Trophoblast cell (in vitro differentiated cells and primary cell): Measurements from ENCODE around the gene MPIG6B.

Experiments
- DNase-seq, 2 donors: peaks; one replicate each; pipeline ENCODE4 v3.0.0-alpha.2; 2016
- H2AFZ ChIP-seq: 2 replicates; pipeline ENCODE4 v1.6.1; 2013; ENCODE audit warnings: low read length, moderate library complexity, mild to moderate bottlenecking; ENCODE audit not compliant: insufficient read depth, poor library complexity
- H2AK5ac ChIP-seq: 2 replicates; pipeline ENCODE4 v1.6.1; 2013; ENCODE audit warnings: mild to moderate bottlenecking, low read length
- H2BK120ac ChIP-seq: 2 replicates; pipeline ENCODE4 v1.6.1; 2013; ENCODE audit warnings: low read length, mild to moderate bottlenecking, moderate library complexity; ENCODE audit not compliant: insufficient read depth, poor library complexity
- H2BK12ac ChIP-seq: 2 replicates; pipeline ENCODE4 v1.6.1; 2013; ENCODE audit warnings: mild to moderate bottlenecking, low read length, moderate library complexity
- H2BK5ac ChIP-seq: 2 replicates; pipeline ENCODE4 v1.6.1; 2013; ENCODE audit warnings: low read length, low read depth, moderate library complexity, mild to moderate bottlenecking; ENCODE audit not compliant: poor library complexity
- H3K14ac ChIP-seq: 2 replicates; pipeline ENCODE4 v1.6.1; 2013; ENCODE audit warnings: mild to moderate bottlenecking, low read length
- H3K18ac ChIP-seq: 2 replicates; pipeline ENCODE4 v1.6.1; 2013; ENCODE audit warnings: mild to moderate bottlenecking, low read length
- H3K23ac ChIP-seq: 2 replicates; pipeline ENCODE4 v1.6.1; 2013; ENCODE audit warnings: low read length
- H3K27ac ChIP-seq: 2 replicates; pipeline ENCODE4 v1.5.1; 2013; ENCODE audit warnings: low read depth, mild to moderate bottlenecking, inconsistent platforms, low read length, moderate library complexity
- H3K27me3 ChIP-seq: 2 replicates; pipeline ENCODE4 v1.6.1; 2013; ENCODE audit warnings: inconsistent platforms, mild to moderate bottlenecking, low read length, moderate library complexity; ENCODE audit not compliant: insufficient read depth
- H3K36me3 ChIP-seq, 2 experiments: 1 replicate in 1 of 2; 2 replicates in 1 of 2; pipeline ENCODE4 v1.6.1; 2013; ENCODE audit warnings: low read length in 2 of 2, mild to moderate bottlenecking in 2 of 2, moderate library complexity in 1 of 2; ENCODE audit not compliant: insufficient read depth in 2 of 2, control insufficient read depth in 1 of 2
- H3K4ac ChIP-seq: 2 replicates; pipeline ENCODE4 v1.6.1; 2013; ENCODE audit warnings: low read depth, mild to moderate bottlenecking, low read length, moderate library complexity
- H3K4me1 ChIP-seq, 2 experiments: 1 replicate in 1 of 2; 2 replicates in 1 of 2; pipeline ENCODE4 v1.6.1; 2013; ENCODE audit warnings: low read length in 2 of 2, mild to moderate bottlenecking in 2 of 2, moderate library complexity in 1 of 2; ENCODE audit not compliant: insufficient read depth in 2 of 2, control insufficient read depth in 1 of 2
- H3K4me2 ChIP-seq: 2 replicates; pipeline ENCODE4 v1.6.1; 2013; ENCODE audit warnings: inconsistent platforms, mild to moderate bottlenecking, low read length, moderate library complexity
- H3K4me3 ChIP-seq: 2 replicates; pipeline ENCODE4 v1.5.1; 2013; ENCODE audit warnings: mild to moderate bottlenecking, low read depth, low read length, inconsistent platforms
- H3K79me1 ChIP-seq: one replicate; pipeline ENCODE4 v1.6.1; 2013; ENCODE audit warnings: low read length
- H3K79me2 ChIP-seq: 2 replicates; pipeline ENCODE4 v1.6.1; 2013; ENCODE audit warnings: low read length, mild to moderate bottlenecking; ENCODE audit not compliant: control insufficient read depth, insufficient read depth, poor library complexity
- H3K9ac ChIP-seq: 2 replicates; pipeline ENCODE4 v1.6.1; 2013; ENCODE audit warnings: mild to moderate bottlenecking, low read length
- H3K9me3 ChIP-seq: 2 replicates; pipeline ENCODE4 v1.6.1; 2013; ENCODE audit warnings: low read depth, mild to moderate bottlenecking, control low read depth, inconsistent platforms, low read length; ENCODE audit not compliant: insufficient read depth
- H4K12ac ChIP-seq: 2 replicates; pipeline ENCODE4 v1.6.1; 2013; ENCODE audit warnings: low read depth, mild to moderate bottlenecking, low read length, moderate library complexity
- H4K8ac ChIP-seq: 2 replicates; pipeline ENCODE4 v1.6.1; 2013; ENCODE audit warnings: low read depth, mild to moderate bottlenecking, low read length, moderate library complexity
- H4K91ac ChIP-seq: one replicate; pipeline ENCODE4 v1.6.1; 2013; ENCODE audit warnings: low read depth, mild to moderate bottlenecking, low read length, moderate library complexity
- WGBS: extraction: QIAGEN DNeasy Blood & Tissue Kit; methylation state at CpG from one replicate; pipeline ENCODE4 v1.1.7; 2013; ENCODE audit warnings: missing lambda C conversion rate; ENCODE audit not compliant: insufficient read length, insufficient coverage; ENCODE audit errors: extremely low coverage; 5-methylcytosine and 5-hydroxymethylcytosine counted together

Gene MPIG6B

DNA sequence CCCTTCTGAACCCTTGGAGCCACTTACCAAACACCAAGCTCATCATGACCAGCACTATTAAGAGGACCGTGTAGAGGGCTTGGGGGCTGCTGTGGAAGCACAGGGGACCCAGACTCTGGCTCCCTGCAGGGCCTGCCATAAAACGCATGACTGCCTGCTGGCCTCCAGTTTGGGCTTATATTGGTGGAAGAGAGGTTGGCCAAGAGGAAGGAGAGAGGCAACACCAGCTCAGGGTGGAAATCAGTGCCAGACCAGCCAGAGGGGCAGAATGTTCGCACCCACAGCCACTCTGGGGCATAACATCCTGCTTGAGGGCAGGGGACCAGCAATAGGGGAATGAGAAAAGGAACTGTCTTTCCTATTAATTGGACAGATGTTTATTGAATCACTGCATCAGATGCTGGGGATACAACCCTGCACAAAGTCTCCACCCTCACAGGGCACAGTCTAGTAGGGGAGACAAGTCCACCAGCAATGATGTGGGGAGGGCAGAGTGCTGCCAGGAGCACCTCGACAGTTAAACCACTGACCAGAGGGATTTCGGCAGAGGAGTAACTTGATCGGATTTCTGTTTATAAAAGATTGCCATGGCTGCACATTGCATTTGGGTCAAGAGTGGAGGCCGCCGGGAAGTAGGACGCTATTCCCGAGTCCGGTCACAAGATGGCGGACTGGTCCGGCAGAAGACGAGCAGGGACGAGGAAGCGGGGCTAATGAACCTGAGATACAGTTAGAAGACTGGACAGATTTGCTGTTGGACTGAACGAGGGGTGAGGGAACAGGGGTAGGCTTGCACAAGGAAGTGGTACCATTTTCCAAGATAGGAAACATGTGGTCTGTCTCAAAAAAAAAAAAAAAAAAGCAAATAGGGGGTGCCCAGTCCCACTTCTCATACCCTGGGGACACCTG lies 42.7 kb upstream of the MPIG6B start, which contains the start of gene LY6G5C:
TSS of gene LY6G5C (minus strand) at position 842 of the 909 bp plus-strand sequence. CDS start at position 148, 694 bp downstream.
- peak within 1 kb of the TSS; percentile 11 for H2BK5ac ChIP-seq
- WGBS, result no CpG with 5 or more reads among the region's 17 CpGs

DNA sequence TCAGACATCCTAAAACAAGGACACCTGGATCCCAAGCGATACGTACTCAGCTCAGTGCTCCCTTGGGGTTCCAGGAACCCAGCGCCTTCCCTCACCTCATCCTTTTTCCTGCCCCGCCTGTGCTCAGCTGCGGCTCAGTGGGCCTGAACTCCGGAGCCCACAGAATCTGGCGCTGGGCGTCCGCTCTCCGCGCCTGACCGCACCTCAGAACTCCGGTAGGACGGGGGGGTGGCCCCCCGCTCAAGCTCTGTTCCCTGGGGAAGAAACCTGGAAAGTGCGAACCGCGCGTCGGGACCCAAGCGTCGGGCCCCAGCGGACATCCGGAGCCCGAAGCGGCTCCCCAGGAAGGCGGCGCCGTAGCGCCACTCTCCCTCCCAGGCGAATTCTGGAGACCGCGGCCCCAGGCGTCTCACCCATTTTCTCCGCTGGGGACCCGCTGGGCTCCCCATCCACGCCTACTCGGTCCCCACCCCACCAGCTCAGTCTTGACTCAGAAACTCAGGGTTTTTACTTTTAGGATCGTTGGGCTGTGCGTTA lies 42.0 kb upstream of the MPIG6B start:
- H4K12ac ChIP-seq, result peak overlapping the region; percentile 76
- DNase-seq, result peak in 1 of 2 donors; percentile 30
- peaks cover 2% of the 10 kb centered on the region for H3K79me2 ChIP-seq
- H4K91ac ChIP-seq, result peak overlapping the region; percentile 70
- H3K4me2 ChIP-seq, result peak overlapping the region; percentile 92
- H3K36me3 ChIP-seq, result peaks cover 5 to 7% of the 10 kb centered on the region in 2 experiments
- no peaks in the 10 kb centered on the region for H3K27me3 ChIP-seq
- H3K9ac ChIP-seq, result no peak overlapping the region
- H3K14ac ChIP-seq, result peak overlapping the region; percentile 81
- H3K18ac ChIP-seq, result peak overlapping the region; percentile 8
- H4K8ac ChIP-seq, result peak overlapping the region; percentile 90
- H3K27ac ChIP-seq, result no peak overlapping the region
- H3K4ac ChIP-seq, result peak overlapping the region; percentile 9
- no peak overlapping the region for H3K23ac ChIP-seq
- no CpG with 5 or more reads among the region's 40 CpGs for WGBS
- peaks cover 3% of the 10 kb centered on the region for H3K79me1 ChIP-seq
- no peaks in the 10 kb centered on the region for H3K9me3 ChIP-seq
- H3K4me3 ChIP-seq, result peak overlapping the region; percentile 45
- peak overlapping the region; percentile 11 for H2BK5ac ChIP-seq
- no peak overlapping the region for H2AK5ac ChIP-seq
- peaks cover 3 to 10% of the 10 kb centered on the region in 2 experiments for H3K4me1 ChIP-seq
- H2BK12ac ChIP-seq, result peak overlapping the region; percentile 3
- peak overlapping the region; percentile 86 for H2AFZ ChIP-seq
- peak overlapping the region; percentile 77 for H2BK120ac ChIP-seq

More for the DNA sequence above, 42.7 kb upstream of the MPIG6B start, which contains the start of gene LY6G5C:
- peak within 1 kb of the TSS; percentile 3 for H2BK12ac ChIP-seq
- H2BK120ac ChIP-seq, result peak within 1 kb of the TSS; percentile 77
- peak within 1 kb of the TSS; percentile 92 for H3K4me2 ChIP-seq
- H3K9ac ChIP-seq, result no peak within 1 kb of the TSS
- DNase-seq, result peak; percentile 60 to 78
- H3K79me1 ChIP-seq, result peaks cover 3% of the 10 kb centered on the region
- peak within 1 kb of the TSS; percentile 81 for H3K14ac ChIP-seq
- peak within 1 kb of the TSS; percentile 90 for H4K8ac ChIP-seq
- H3K9me3 ChIP-seq, result no peaks in the 10 kb centered on the region
- peak within 1 kb of the TSS; percentile 8 for H3K18ac ChIP-seq
- H2AFZ ChIP-seq, result peak within 1 kb of the TSS; percentile 86
- H2AK5ac ChIP-seq, result no peak within 1 kb of the TSS
- peaks cover 2% of the 10 kb centered on the region for H3K79me2 ChIP-seq
- peak within 1 kb of the TSS; percentile 76 for H4K12ac ChIP-seq
- no peak within 1 kb of the TSS for H3K27ac ChIP-seq
- H3K23ac ChIP-seq, result no peak within 1 kb of the TSS
- H3K27me3 ChIP-seq, result no peaks in the 10 kb centered on the region
- H3K4me1 ChIP-seq, result peaks cover 3 to 10% of the 10 kb centered on the region in 2 experiments
- H4K91ac ChIP-seq, result peak within 1 kb of the TSS; percentile 70
- peaks cover 0 to 6% of the 10 kb centered on the region in 2 experiments for H3K36me3 ChIP-seq
- H3K4me3 ChIP-seq, result peak within 1 kb of the TSS; percentile 45
- peak within 1 kb of the TSS; percentile 9 for H3K4ac ChIP-seq

GRCh38 chr6:31683591-31683990 lies 39.6 kb upstream of the MPIG6B start:
- Histone ChIP-seq H3K27ac (no peak overlapping the region), H3K4me1 (peaks cover 3 to 10% of the 10 kb centered on the region in 2 experiments), H3K4me3 (no peak overlapping the region), H3K27me3 (no peaks in the 10 kb centered on the region), H3K4ac (no peak overlapping the region), H2BK120ac (no peak overlapping the region), H3K4me2 (peak overlapping the region; percentile 74), H3K18ac (no peak overlapping the region), H3K14ac (no peak overlapping the region), H3K79me1 (peaks cover 3% of the 10 kb centered on the region), H3K23ac (no peak overlapping the region), H4K8ac (no peak overlapping the region), H2AFZ (no peak overlapping the region), H3K9me3 (no peaks in the 10 kb centered on the region), H4K12ac (peak overlapping the region; percentile 15), H3K9ac (no peak overlapping the region), H4K91ac (no peak overlapping the region), H2BK12ac (peak overlapping the region; percentile 28), H2BK5ac (no peak overlapping the region), H3K79me2 (peaks cover 2% of the 10 kb centered on the region), H2AK5ac (peak overlapping the region; percentile 71), H3K36me3 (peaks cover 26 to 30% of the 10 kb centered on the region in 2 experiments)
- no peak for DNase-seq
- no CpG with 5 or more reads among the region's 13 CpGs for WGBS

GRCh38 chr6:31686483-31686882 lies 36.7 kb upstream of the MPIG6B start:
- no peak overlapping the region for H2BK120ac ChIP-seq
- no peak overlapping the region for H3K4me2 ChIP-seq
- no peaks in the 10 kb centered on the region for H3K79me2 ChIP-seq
- no peak for DNase-seq
- peaks cover 11 to 19% of the 10 kb centered on the region in 2 experiments for H3K4me1 ChIP-seq
- no CpG with 5 or more reads among the region's 5 CpGs for WGBS
- H2AFZ ChIP-seq, result no peak overlapping the region
- no peak overlapping the region for H3K27ac ChIP-seq
- no peak overlapping the region for H3K14ac ChIP-seq
- no peak overlapping the region for H2BK12ac ChIP-seq
- H3K79me1 ChIP-seq, result peaks cover 13% of the 10 kb centered on the region
- no peak overlapping the region for H4K8ac ChIP-seq
- H4K91ac ChIP-seq, result no peak overlapping the region
- H3K27me3 ChIP-seq, result no peaks in the 10 kb centered on the region
- no peak overlapping the region for H3K4me3 ChIP-seq
- H4K12ac ChIP-seq, result no peak overlapping the region
- H2AK5ac ChIP-seq, result no peak overlapping the region
- no peak overlapping the region for H3K18ac ChIP-seq
- no peaks in the 10 kb centered on the region for H3K9me3 ChIP-seq
- peaks cover 46% of the 10 kb centered on the region in 2 experiments for H3K36me3 ChIP-seq
- H2BK5ac ChIP-seq, result no peak overlapping the region
- no peak overlapping the region for H3K23ac ChIP-seq
- H3K9ac ChIP-seq, result no peak overlapping the region
- no peak overlapping the region for H3K4ac ChIP-seq
